Stomach (tissue), 9 donors: ENCODE data around the gene FOS. TPM values are rescaled to one million over a fixed set of nuclear protein-coding genes. Genes with fewer than 3 reads are reported as not detected.

Source experiments
- DNase-seq, 2 donors: peaks; one replicate each; pipeline versions ENCODE4 v3.0.0 to v3.0.0-alpha.2; 2013 to 2019
- H3K27ac ChIP-seq, 5 donors: fragments of 200-600 bp in 4 of 5; sonication (generic) in 4 of 5; one replicate each; pipeline ENCODE4 v1.5.1; 2013 to 2019; ENCODE audit warnings: mild to moderate bottlenecking in 1 of 5, moderate library complexity in 1 of 5
- H3K27me3 ChIP-seq, 3 donors: fragments of 200-600 bp; sonication (generic); one replicate each; pipeline ENCODE4 v1.5.1; 2017 to 2019; ENCODE audit warnings: mixed run types in 1 of 3
- H3K36me3 ChIP-seq, 4 donors: fragments of 200-600 bp; sonication (generic); 1 replicate in 3 of 4; 2 replicates in 1 of 4; pipeline ENCODE4 v1.5.1; 2016 to 2019
- H3K4me1 ChIP-seq, 4 donors: fragments of 200-600 bp; sonication (generic); one replicate each; pipeline ENCODE4 v1.5.1; 2016 to 2019
- H3K4me3 ChIP-seq, 4 donors: fragments of 200-600 bp; sonication (generic) in 3 of 4; one replicate each; pipeline ENCODE4 v1.5.1; 2016 to 2019; ENCODE audit warnings: mild to moderate bottlenecking in 1 of 4
- H3K9me3 ChIP-seq, 4 donors: fragments of 200-600 bp; sonication (generic); one replicate each; pipeline ENCODE4 v1.5.1; 2016 to 2019
- EP300 ChIP-seq: sonication (generic); formaldehyde crosslinking; IDR thresholded peaks from one replicate; pipeline ENCODE4 v1.6.1; 2017; ENCODE audit warnings: antibody characterized with exemption
- POLR2A ChIP-seq, 4 donors: fragments of 450-650 bp; IDR thresholded peaks; one replicate each; pipeline ENCODE4 v1.6.1; 2016; ENCODE audit warnings: antibody characterized with exemption in 4 of 4, control low read depth in 2 of 4, mild to moderate bottlenecking in 1 of 4, moderate library complexity in 1 of 4
- POLR2AphosphoS5 ChIP-seq, 3 donors: sonication (generic); formaldehyde crosslinking; IDR thresholded peaks; one replicate each; pipeline ENCODE4 v1.6.1; 2016; ENCODE audit warnings: antibody characterized with exemption in 3 of 3
- WGBS, 5 donors: extraction: QIAGEN DNeasy Blood & Tissue Kit in 3 of 5; methylation state at CpG; one replicate each; pipeline versions ENCODE4 v1.1.5 to v1.1.7; 2013 to 2018; 5-methylcytosine and 5-hydroxymethylcytosine counted together
- intact Hi-C: fragments of 100-400 bp; cut with DNase I; formaldehyde crosslinking; loops from one replicate; pipeline ENCODE4 v1.15.1; 2023; ENCODE audit warnings: low total_unique reads
- polyA plus RNA-seq, 3 donors: library from polyadenylated mRNA; stranded (reverse); fragments of 200-250 nt; gene quantifications; one replicate each; pipeline ENCODE4 v1.2.3, GENCODE V29; 2013
- small RNA-seq, 4 donors: library from RNA; depleted of rRNA; stranded (forward); fragments of <200 nt; gene quantifications; one replicate each; pipeline ENCODE3, GENCODE V24; 2016
- total RNA-seq, 5 donors: library from RNA; depleted of rRNA; stranded (reverse); fragments of >200 nt; gene quantifications; one replicate each; pipeline versions ENCODE4 v1.1.0 to v1.2.3, GENCODE V29; 2014 to 2016
- TF ChIP-seq, protein P1 (sequence below), 7 experiments: fragments of 450-650 bp in 4 of 7; fragments of 200-600 bp in 3 of 7; sonication (generic) in 3 of 7; IDR thresholded peaks; one replicate each; pipeline ENCODE4 v1.5.1; 2016 to 2019; ENCODE audit warnings: antibody characterized with exemption in 7 of 7, control low read depth in 2 of 7, mild to moderate bottlenecking in 1 of 7
- donor health status: healthy with polysubstance abuse.
- donor health status: Bipolar disorder and iron deficiency.
- donor health status: healthy.

FOS gene
- total and polyA plus RNA-seq, 8 donors: 62.2 to 1,274 (median 213) TPM

DNA sequence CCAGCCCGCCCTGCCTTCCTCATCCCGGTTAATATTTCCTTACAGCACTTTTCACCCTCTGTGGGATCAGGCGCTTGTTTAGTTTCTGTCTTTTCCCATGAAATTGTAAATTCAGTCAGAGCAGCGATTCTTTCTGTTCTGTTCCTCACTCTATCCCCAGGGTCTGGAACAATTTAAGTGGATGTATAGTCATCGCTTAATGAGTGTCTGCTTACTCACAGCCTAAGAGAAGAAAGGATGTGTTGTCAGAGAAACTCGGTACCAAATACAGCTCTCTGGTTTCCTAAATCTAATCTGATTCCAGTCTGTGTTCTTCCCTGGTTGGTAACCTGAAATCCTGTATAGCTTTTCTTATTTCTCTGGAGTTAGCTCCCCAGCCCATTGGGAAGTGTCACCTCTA is 44.9 kb downstream of the FOS start:
- Histone ChIP-seq H3K27me3 (peaks cover 0 to 3% (median 0%) of the 10 kb centered on the region in 3 donors), H3K27ac (no peak overlapping the region), H3K4me1 (no peaks in the 10 kb centered on the region), H3K9me3 (no peaks in the 10 kb centered on the region), H3K4me3 (no peak overlapping the region), H3K36me3 (no peaks in the 10 kb centered on the region)
- intact Hi-C loops: no loop called here
- TF ChIP-seq EP300: no peak
- no peak for TF ChIP-seq POLR2A (IDR thresholded peaks at IDR 0.05)
- TF ChIP-seq POLR2AphosphoS5 (IDR thresholded peaks at IDR 0.05): no peak
- TF ChIP-seq, protein P1, sequence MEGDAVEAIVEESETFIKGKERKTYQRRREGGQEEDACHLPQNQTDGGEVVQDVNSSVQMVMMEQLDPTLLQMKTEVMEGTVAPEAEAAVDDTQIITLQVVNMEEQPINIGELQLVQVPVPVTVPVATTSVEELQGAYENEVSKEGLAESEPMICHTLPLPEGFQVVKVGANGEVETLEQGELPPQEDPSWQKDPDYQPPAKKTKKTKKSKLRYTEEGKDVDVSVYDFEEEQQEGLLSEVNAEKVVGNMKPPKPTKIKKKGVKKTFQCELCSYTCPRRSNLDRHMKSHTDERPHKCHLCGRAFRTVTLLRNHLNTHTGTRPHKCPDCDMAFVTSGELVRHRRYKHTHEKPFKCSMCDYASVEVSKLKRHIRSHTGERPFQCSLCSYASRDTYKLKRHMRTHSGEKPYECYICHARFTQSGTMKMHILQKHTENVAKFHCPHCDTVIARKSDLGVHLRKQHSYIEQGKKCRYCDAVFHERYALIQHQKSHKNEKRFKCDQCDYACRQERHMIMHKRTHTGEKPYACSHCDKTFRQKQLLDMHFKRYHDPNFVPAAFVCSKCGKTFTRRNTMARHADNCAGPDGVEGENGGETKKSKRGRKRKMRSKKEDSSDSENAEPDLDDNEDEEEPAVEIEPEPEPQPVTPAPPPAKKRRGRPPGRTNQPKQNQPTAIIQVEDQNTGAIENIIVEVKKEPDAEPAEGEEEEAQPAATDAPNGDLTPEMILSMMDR (IDR thresholded peaks at IDR 0.05): no peak
- 61 to 69% (median 66%) methylated on average over 6 of the region's 6 CpGs for WGBS, 5 donors
- no peak for DNase-seq

DNA sequence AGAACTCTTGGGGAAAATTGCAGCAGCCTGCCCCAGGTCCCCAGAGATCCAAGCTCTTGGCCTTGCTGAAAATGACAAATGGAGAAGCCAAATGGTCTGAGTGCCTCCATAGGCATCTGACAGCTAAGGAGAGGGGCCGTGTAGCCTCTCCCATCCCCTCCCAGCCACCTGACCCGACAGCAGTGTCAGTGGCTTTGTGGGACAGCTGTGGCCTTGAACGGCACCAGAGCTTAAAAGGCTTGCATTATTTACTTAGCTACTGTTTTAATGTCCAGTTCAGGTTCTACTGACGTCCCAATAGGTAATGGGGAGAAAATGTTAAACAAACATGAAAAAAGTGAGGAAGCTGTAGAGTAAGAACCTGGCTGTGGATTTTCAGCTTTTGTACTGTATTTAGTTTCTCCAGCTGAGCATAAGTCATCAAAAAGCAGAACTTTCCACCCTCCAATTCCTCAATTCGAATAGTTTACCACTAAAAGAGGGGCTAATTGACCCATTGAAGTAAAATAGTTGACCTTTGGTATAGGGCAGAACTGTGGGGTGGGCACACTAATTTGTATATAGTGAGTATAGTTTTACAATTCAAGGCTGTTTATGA is 50.0 kb downstream of the FOS start:
- Histone ChIP-seq H3K9me3 (no peaks in the 10 kb centered on the region), H3K27me3 (peaks cover 0 to 3% (median 0%) of the 10 kb centered on the region in 3 donors), H3K27ac (no peak overlapping the region), H3K36me3 (no peaks in the 10 kb centered on the region), H3K4me1 (peaks cover 0 to 2% (median 0%) of the 10 kb centered on the region in 4 donors), H3K4me3 (no peak overlapping the region)
- TF ChIP-seq, protein P1 (IDR thresholded peaks at IDR 0.05): no peak
- intact Hi-C loops: no loop called here
- no peak for DNase-seq
- 33 to 57% (median 45%) methylated on average over 5 of the region's 5 CpGs for WGBS, 5 donors

DNA sequence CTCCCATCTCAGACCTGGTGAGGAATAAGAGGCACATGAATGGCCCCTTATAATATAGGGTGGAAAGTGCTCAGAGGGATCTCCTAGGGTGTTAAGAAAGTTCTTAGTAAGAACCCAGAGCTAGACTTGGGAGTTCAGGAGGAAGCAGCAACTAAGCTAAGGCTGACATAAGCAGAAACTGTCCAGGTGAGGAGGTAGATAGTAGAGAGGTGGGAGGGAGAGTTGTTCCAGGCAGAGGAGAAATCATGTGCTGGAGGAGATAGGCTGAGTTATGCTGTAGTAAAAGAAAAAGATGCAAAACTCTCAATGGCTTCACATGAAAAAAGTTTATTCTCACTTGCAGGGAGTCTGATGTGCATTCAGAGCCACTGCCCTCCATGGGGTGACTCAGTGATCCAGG is 50.7 kb downstream of the FOS start:
- TF ChIP-seq, protein P1 (IDR thresholded peaks at IDR 0.05): no peak
- peaks cover 0 to 3% (median 0%) of the 10 kb centered on the region in 3 donors for H3K27me3 ChIP-seq
- no peak for DNase-seq
- H3K36me3 ChIP-seq: no peaks in the 10 kb centered on the region
- H3K27ac ChIP-seq: no peak overlapping the region
- H3K9me3 ChIP-seq: no peaks in the 10 kb centered on the region
- peaks cover 0 to 9% (median 2%) of the 10 kb centered on the region in 4 donors for H3K4me1 ChIP-seq
- no peak overlapping the region for H3K4me3 ChIP-seq
- intact Hi-C loops: no loop called here

DNA sequence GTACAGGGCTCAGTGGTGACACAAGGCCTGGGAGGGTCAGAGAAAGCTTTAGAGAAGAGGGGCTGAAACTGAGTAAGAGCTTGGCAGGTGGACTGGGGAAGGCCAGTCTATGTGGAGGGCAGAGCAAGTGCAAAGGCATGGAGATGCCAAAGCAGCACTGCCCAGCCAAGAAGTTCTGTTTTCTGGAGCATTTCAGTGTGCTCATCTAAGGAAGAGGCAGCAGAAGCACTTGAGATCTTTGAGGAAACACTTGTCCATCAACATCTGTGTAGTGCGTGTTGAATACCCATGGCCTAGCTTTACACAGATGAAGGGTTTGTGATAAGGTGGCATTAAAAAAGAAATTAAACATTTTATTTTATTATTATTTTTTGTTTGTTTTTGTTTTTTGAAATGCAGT is 52.8 kb downstream of the FOS start:
- Histone ChIP-seq H3K9me3 (no peaks in the 10 kb centered on the region), H3K27ac (no peak overlapping the region), H3K27me3 (no peaks in the 10 kb centered on the region), H3K4me3 (no peak overlapping the region), H3K4me1 (peaks cover 0 to 17% (median 4%) of the 10 kb centered on the region in 4 donors), H3K36me3 (no peaks in the 10 kb centered on the region)
- DNase-seq: no peak
- 85 to 96% (median 90%) methylated on average over 1 of the region's 1 CpG for WGBS, 5 donors
- intact Hi-C loops: no loop called here
- TF ChIP-seq, protein P1 (IDR thresholded peaks at IDR 0.05): no peak
- TF ChIP-seq EP300: no peak
- no peak for TF ChIP-seq POLR2AphosphoS5 (IDR thresholded peaks at IDR 0.05)
- no peak for TF ChIP-seq POLR2A (IDR thresholded peaks at IDR 0.05)

Small RNA genes within 50 kb of the gene (small RNA-seq; reads per million reads assigned to genes)
- gene RF00004: 0 reads per million in 4 donors

Other genes starting within 250 kb of the FOS start
- gene MLH3, start 227.4 kb upstream of the FOS start, total RNA-seq: 10 to 100 TPM in 4 of 5 donors, 1 to 10 TPM in 1; 9.3 to 53.2 (median 36.8) TPM
- 10 to 100 TPM in 1 of 3 donors, 1 to 10 TPM in 2; 7.2 to 13.4 (median 8.3) TPM for gene MLH3, start 227.4 kb upstream of the FOS start, polyA plus RNA-seq
- gene ACYP1, start 214.8 kb upstream of the FOS start, total RNA-seq: 10 to 100 TPM in 2 of 5 donors, 1 to 10 TPM in 1, not detected in 2; 7.9 to 27.7 (median 12.2) TPM
- gene ACYP1, start 214.8 kb upstream of the FOS start, polyA plus RNA-seq: 10 to 100 TPM in 2 of 3 donors, 1 to 10 TPM in 1; 9.3 to 30.1 (median 11.9) TPM
- gene ZC2HC1C, start 209.2 kb upstream of the FOS start, total RNA-seq: 10 to 100 TPM in 1 of 5 donors, 1 to 10 TPM in 1, under 1 TPM in 1, not detected in 2; 0.37 to 10.4 (median 5.9) TPM
- gene ZC2HC1C, start 209.2 kb upstream of the FOS start, polyA plus RNA-seq: 1 to 10 TPM; 1.9 to 4.5 (median 3.7) TPM
- gene NEK9, start 151.8 kb upstream of the FOS start, total RNA-seq: 100 to 1,000 TPM in 1 of 5 donors, 10 to 100 TPM in 4; 17.1 to 225 (median 49.1) TPM
- 10 to 100 TPM; 12.5 to 26.4 (median 13.1) TPM for gene NEK9, start 151.8 kb upstream of the FOS start, polyA plus RNA-seq
- gene TMED10, start 102.2 kb upstream of the FOS start, total RNA-seq: 100 to 1,000 TPM in 4 of 5 donors, 10 to 100 TPM in 1; 26.6 to 292 (median 140) TPM
- gene TMED10, start 102.2 kb upstream of the FOS start, polyA plus RNA-seq: 10 to 100 TPM; 48.4 to 71.7 (median 61.9) TPM
- gene JDP2, start 149.2 kb downstream of the FOS start, total RNA-seq: 100 to 1,000 TPM in 1 of 5 donors, 10 to 100 TPM in 4; 10.3 to 145 (median 21.6) TPM
- 10 to 100 TPM; 18.5 to 82.5 (median 41.5) TPM for gene JDP2, start 149.2 kb downstream of the FOS start, polyA plus RNA-seq
- gene BATF, start 243.6 kb downstream of the FOS start, total RNA-seq: 1 to 10 TPM in 3 of 5 donors, not detected in 2; 1.3 to 4.7 (median 2.6) TPM
- 10 to 100 TPM; 10.1 to 17.7 (median 14.8) TPM for gene BATF, start 243.6 kb downstream of the FOS start, polyA plus RNA-seq